Measurements from ENCODE around the gene NDE1. TPM values are rescaled to one million over a fixed set of nuclear protein-coding genes. Genes with fewer than 3 reads are reported as not detected.
A peak's percentile ranks its signal among the peaks of the same experiment; 100 is the strongest.

The NDE1 gene
- total and polyA plus RNA-seq, 9 of the 15 experiments (the other 6 are each of a cell fraction or from before 2014, with no cell fraction given) = 3.1 to 59.9 (median 30.0) TPM

GRCh38 chr16:15650019-15650697 lies at the start of gene NDE1 (continued):
- no peak for TF ChIP-seq NFIX (CRISPR knock-in tag; IDR thresholded peaks at IDR 0.05; ENCODE audit: low read depth)
- TF ChIP-seq ZBTB1 (CRISPR knock-in tag; IDR thresholded peaks at IDR 0.05; ENCODE audit: borderline replicate concordance, low read depth) = peak; percentile 49; the same call in 1 of the 2 replicates
- no peak for TF ChIP-seq FUS (optimal IDR thresholded peaks at IDR 0.05; ENCODE audit: low read depth, low read length)
- peak; percentile 85 for TF ChIP-seq ZBTB7A (IDR thresholded peaks at IDR 0.05; ENCODE audit: borderline replicate concordance, control insufficient read depth, low read depth, low read length)
- TF ChIP-seq CBFB (CRISPR knock-in tag; IDR thresholded peaks at IDR 0.05) = no peak
- TF ChIP-seq SMAD4 (CRISPR knock-in tag; conservative IDR thresholded peaks at IDR 0.05) = 0 out of 2 replicates have a peak, but pooled peaks have one; percentile 36
- no peak for TF ChIP-seq PTBP1 (IDR thresholded peaks at IDR 0.05; ENCODE audit: low read depth, low read length)
- TF ChIP-seq SRF (CRISPR knock-in tag; IDR thresholded peaks at IDR 0.05) = peak in 1 of 2 experiments; percentile 86; a peak in 1 of 4 replicates
- TF ChIP-seq DEAF1 (CRISPR knock-in tag; IDR thresholded peaks at IDR 0.05) = no peak
- no peak for TF ChIP-seq SRSF3 (IDR thresholded peaks at IDR 0.05; ENCODE audit: insufficient read depth, low read length)
- TF ChIP-seq HDAC6 (IDR thresholded peaks at IDR 0.05; ENCODE audit: low read depth, low read length) = no peak
- no peak for TF ChIP-seq NEUROD1 (IDR thresholded peaks at IDR 0.05; ENCODE audit: borderline replicate concordance, low read depth, low read length, partially characterized antibody)
- TF ChIP-seq ZNF75A (CRISPR knock-in tag; IDR thresholded peaks at IDR 0.05) = no peak
- TF ChIP-seq HCFC1 (IDR thresholded peaks at IDR 0.05; ENCODE audit: low read depth, low read length) = no peak; the same call in 1 of the 2 replicates
- peak; percentile 84 for TF ChIP-seq MYBL2 (IDR thresholded peaks at IDR 0.05; ENCODE audit: low read depth)
- no peak for TF ChIP-seq MYBL2 (CRISPR knock-in tag; IDR thresholded peaks at IDR 0.05; ENCODE audit: borderline replicate concordance)
- TF ChIP-seq NFYB (IDR thresholded peaks at IDR 0.05; ENCODE audit: extremely low read depth, insufficient read length) = peak; percentile 43
- TF ChIP-seq FOXM1 (IDR thresholded peaks at IDR 0.05; ENCODE audit: low read depth) = peak; percentile 96
- TF ChIP-seq FOXM1 (CRISPR knock-in tag; IDR thresholded peaks at IDR 0.05; ENCODE audit: low read depth) = peak; percentile 89; the same call in 1 of the 2 replicates
- no peak for TF ChIP-seq ZNF316 (IDR thresholded peaks at IDR 0.05)
- no peak for TF ChIP-seq ZNF253 (CRISPR knock-in tag; conservative IDR thresholded peaks at IDR 0.05)
- TF ChIP-seq MLX (CRISPR knock-in tag; conservative IDR thresholded peaks at IDR 0.05) = no peak
- TF ChIP-seq ILK (tag; IDR thresholded peaks at IDR 0.05; ENCODE audit: borderline replicate concordance, low read depth) = no peak
- TF ChIP-seq CTBP1 (IDR thresholded peaks at IDR 0.05; ENCODE audit: borderline replicate concordance) = peak; percentile 80
- TF ChIP-seq TAF7 (tag; IDR thresholded peaks at IDR 0.05) = no peak
